ENCODE measurements around the gene JAK3.
"Not testable (repeated sequence)": the region's sequence is repeated elsewhere in the genome, so short reads cannot be mapped to it uniquely, and the experiment has no call there.

Gene JAK3

DNA sequence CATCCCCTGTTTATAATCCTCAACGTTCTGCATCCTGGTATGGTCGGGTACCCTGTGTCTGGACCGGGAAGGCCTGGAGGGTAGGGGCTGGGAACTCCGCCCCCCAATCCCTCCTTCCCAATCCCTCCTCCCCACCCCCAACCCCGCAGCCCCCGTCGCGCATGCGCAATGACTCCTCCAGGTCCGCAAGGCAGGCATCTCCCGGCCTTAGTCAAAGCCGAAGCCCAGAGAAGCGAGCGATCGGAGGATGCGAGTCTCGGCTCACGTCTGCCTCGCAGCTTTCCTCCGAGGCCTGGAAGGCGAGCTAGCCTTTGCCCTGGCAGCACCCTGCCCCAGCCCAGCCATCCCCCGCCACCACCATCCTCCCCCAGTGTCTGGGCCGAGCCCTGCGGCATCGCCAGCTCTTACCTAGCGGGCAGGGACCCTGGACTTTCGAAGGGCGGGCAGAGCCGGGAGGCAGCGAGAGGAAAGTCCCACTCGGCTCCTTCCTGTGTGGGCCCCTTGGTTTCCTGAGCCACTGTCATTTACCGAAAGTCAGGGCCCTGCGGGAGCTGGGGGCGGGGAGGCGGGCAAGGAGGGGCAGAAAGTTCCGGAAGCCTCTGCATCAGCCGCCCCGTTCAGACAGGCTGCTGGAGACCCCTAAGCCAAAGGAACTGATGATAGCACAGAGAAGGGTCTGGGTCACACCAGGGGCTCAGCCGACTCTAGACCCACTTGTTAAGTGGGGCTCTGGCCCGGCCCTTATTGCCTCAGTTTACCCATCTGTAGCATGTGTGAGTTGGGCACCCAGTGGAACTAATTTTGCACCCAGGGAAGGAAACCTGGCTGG lies at the start of gene JAK3:
JAK3 (minus strand) TSS at position 445 of the 829 bp plus-strand sequence. CDS start 3,565 bp downstream, outside the sequence.
- peak; percentile 95 for DNase-seq

DNA sequence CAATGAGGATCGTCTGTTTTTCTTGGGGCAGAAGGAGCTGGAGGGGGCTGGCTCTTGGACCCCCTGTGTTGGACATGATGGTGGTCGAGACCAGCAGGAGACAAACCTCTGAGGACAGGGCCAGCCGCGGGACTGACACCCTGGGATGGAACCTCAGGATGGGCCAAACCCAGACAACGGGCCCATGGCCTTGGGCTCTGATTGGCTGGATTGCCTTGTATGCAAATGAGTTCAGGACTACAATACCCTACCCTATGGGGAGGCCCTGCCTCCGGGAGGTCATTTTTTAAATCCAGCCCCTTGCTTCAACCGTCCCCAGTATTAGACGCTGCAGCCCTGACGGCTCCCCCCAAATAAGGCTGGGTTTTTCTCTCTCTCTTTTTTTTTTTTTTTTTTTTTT lies 46.0 kb upstream of the JAK3 start:
- no peak for DNase-seq

DNA sequence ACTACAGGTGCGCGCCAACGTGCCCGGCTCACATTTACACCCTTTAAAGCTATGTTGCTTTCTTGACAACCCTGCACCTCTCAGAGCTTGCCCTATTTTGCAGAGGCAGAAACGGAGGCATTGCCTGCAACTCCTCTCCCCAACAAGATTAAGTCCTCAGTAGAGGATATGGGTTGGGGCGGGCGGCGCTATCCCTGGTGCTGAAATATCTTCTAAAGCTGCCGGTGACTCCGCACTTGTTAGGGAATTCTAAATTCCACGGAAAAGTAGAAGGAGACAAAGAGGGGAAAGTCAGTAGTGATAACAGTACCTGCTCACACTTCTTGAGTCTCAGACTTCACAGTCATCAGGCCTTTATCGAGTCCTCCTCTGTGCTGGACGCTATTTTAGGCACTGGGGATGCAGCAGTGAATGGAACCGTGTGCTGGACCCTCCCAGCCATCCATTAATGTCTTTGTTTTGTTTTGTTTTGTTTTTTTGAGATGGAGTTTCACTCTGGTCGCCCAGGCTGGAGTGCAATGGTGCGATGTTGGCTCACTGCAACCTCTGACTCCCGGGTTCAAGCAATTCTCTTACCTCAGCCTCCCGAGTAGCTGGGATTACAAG lies 41.9 kb upstream of the JAK3 start:
- no peak for DNase-seq

- no peak for DNase-seq
These were observed 40.5 kb upstream of the JAK3 start for GRCh38 chr19:17888260-17888659.

DNA sequence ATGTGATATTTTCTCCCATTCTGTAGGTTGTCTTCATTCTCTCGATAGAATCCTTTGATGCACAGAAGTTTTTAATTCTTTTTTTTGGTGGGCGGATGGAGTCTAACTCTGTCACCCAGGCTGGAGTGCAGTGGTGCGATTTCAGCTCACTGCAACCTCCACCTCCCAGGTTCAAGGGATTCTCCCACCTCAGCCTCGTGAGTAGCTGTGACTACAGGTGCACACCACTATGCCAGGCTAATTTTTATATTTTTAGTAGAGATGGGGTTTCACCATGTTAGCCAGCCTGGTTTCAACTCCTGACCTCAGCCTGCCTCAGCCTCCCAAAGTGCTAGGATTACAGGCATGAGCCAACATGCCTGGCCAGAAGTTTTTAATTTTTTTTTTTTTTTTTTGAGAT lies 39.4 kb upstream of the JAK3 start:
- DNase-seq: not testable (repeated sequence)

DNA sequence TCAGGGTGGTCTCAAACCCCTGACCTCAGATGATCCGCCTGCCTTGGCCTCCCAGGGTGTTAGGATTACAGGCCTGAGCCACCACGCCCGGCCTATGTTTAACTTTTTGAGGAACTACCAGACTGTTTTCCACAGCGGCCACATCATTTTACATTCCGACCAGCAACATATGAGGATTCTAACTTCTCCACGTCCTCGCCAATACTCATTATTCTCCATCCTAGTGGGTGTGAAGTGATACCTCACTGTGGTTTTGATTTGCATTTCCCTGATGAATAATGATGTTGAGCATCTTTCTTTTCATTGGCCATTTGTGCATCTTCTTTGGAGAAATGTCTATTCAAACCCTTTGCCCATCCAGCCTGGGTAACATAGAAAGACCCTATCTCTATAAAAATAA lies 38.7 kb upstream of the JAK3 start:
- DNase-seq: no peak

GRCh38 chr19:17883627-17884410 lies 36.0 kb upstream of the JAK3 start:
- no peak for DNase-seq

DNA sequence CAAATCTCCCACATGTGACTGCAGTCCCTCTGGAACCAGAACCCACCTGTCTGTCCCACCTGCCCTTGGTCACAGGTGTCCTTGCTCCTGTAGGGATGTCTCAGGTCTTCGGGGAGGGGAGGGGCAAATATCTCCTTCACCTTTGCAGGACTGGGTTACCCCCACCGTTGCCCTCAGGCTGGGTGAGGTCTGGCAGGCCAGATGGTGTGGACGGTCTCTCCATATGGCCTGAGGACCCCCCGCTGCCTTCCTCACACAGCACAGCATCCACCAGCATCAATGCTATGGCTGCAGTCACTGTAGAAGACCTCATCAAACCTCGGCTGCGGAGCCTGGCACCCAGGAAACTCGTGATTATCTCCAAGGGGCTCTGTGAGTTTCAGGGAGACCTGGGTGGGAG lies 33.9 kb upstream of the JAK3 start:
- no peak for DNase-seq

DNA sequence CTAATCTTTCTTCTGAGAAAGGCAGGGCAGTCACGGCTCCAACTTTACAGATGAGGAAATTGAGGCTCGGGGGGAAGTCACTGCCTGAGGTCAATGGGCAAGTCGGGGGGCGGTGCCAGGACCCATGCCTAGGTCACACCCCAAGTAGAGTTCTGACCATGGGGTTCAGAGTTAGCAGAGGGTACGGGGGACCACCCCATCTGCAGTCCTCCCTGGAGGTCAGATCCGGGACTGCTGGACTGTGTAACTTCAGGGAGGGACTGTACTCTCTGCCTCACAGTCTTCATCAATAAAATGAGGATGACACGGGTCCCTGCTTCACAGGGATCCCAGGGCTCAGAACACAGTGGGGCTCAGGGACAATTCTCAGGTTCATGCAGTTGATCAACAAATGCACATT lies 31.7 kb upstream of the JAK3 start:
- DNase-seq: no peak

DNA sequence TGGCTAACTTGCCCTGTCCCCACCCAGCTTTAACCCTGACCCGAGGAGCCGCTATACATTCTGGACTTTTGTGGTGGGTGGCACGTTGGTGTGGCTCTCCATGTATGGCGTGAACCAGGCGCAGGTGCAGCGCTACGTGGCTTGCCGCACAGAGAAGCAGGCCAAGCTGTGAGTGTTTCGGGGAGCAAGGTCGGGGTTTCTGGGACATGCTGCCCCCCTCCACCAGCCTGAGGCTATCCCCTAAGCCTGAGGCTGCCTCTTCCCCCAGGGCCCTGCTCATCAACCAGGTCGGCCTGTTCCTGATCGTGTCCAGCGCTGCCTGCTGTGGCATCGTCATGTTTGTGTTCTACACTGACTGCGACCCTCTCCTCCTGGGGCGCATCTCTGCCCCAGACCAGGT lies 29.9 kb upstream of the JAK3 start:
- no peak for DNase-seq

GRCh38 chr19:17874758-17875135 lies 27.0 kb upstream of the JAK3 start:
- DNase-seq: no peak

GRCh38 chr19:17873786-17874757 lies 26.3 kb upstream of the JAK3 start:
- peak; percentile 79 for DNase-seq

- DNase-seq: peak; percentile 83
These were observed 24.6 kb upstream of the JAK3 start for GRCh38 chr19:17872251-17873001.

DNA sequence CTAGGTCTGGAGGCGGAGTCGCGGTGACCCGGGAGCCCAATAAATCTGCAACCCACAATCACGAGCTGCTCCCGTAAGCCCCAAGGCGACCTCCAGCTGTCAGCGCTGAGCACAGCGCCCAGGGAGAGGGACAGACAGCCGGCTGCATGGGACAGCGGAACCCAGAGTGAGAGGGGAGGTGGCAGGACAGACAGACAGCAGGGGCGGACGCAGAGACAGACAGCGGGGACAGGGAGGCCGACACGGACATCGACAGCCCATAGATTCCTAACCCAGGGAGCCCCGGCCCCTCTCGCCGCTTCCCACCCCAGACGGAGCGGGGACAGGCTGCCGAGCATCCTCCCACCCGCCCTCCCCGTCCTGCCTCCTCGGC lies 24.1 kb upstream of the JAK3 start, which contains the start of gene SLC5A5:
SLC5A5 (plus strand) TSS at position 68 of the 373 bp plus-strand sequence. CDS start 375 bp downstream, outside the sequence.
- DNase-seq: peak; percentile 49

DNA sequence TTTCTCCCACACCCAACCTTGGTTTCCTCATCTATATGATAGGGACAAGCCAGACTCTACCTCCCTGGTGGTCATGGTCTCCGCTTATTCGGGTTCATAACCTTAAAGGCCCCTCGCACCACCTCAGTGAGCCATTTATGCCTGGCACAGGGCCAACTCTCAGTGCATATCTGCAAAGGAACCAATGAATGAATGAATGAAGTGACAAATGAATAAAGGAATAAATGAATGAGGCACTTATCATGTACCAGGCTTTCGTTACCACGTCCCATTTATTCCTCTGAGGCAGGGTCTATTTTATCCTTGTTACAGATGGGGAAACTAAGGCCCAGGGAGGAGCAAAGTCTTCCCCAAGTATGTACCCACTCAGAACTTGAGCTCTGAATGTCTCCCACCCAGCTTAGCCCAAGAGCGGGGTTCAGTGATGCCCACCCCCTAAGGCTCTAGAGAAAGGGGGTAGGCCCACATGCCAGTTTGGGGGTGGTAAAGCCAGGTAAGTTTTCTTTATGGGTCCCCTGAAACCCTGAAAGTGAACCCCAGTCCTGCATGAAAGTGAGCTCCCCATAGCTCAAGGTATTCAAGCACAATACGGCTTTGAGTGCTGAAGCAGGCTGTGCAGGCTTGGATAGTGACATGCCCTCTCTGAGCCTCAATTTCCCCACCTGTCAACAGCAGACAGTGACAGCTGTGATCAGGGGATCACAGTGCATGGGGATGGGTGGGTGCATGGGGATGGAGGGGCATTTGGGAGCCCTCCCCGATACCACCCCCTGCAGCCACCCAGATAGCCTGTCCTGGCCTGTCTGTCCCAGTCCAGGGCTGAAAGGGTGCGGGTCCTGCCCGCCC lies 23.5 kb upstream of the JAK3 start:
- DNase-seq: no peak

GRCh38 chr19:17869114-17869608 lies 21.4 kb upstream of the JAK3 start:
- DNase-seq: no peak

DNA sequence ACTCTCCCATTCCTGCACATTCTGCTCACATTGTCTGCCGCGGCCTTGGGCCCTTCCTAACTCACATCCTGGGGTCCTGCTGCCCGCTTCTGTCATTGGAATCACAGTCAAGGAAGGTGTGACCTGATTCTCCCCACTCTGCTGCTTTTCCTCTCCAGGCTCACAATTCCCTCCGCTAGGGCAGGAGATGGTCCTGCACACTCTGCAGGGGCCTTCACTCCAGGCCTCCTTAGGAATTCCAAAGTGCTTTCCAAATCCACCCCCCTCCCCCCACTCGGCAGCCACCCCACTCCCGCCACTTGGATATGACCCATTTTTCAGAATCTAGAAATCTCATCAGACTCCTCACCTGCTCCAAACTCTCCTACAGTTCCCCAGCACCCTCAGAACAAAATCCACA lies 20.9 kb upstream of the JAK3 start:
- DNase-seq: no peak

GRCh38 chr19:17866964-17867486 lies 19.2 kb upstream of the JAK3 start:
- DNase-seq: no peak

- DNase-seq: no peak
These were observed 18.7 kb upstream of the JAK3 start for GRCh38 chr19:17866312-17866963.

Measured in activated CD4-positive, alpha-beta T cell treated with anti-CD3 and anti-CD28 coated beads, Interleukin-2, Interleukin-6, amounts not matched to agents 100 ng/mL and 50 ng/mL, durations not matched to agents 16 hours and 8 hours (primary cell).